ENCODE results near the gene PECR.

The PECR gene

GRCh38 chr2:216081487-216082116, at the start of gene PECR, which contains the start of gene TMEM169:
Gene PECR, minus strand, starts transcription at chr2:216081809. Its CDS starts 68 bp downstream, at chr2:216081741.
Gene TMEM169, plus strand, starts transcription at chr2:216081919. Its CDS starts 14,045 bp downstream, at chr2:216095964.
- no peaks in the 10 kb centered on the region for H3K36me3 Mint-ChIP-seq (ENCODE audit: low read depth)
- peak; percentile 94 for ATAC-seq
- peak within 1 kb of the TSS; percentile 91 for H3K27ac Mint-ChIP-seq
- peak within 1 kb of the TSS; percentile 98 for H3K4me3 Mint-ChIP-seq
- no peaks in the 10 kb centered on the region for H3K27me3 Mint-ChIP-seq
- H3K9me3 Mint-ChIP-seq: no peaks in the 10 kb centered on the region
- peak; percentile 79 for DNase-seq
- H3K4me1 Mint-ChIP-seq: peaks cover 59% of the 10 kb centered on the region

GRCh38 chr2:216130346-216130971, 48.9 kb upstream of the PECR start:
- H3K9me3 Mint-ChIP-seq: no peaks in the 10 kb centered on the region
- H3K36me3 Mint-ChIP-seq (ENCODE audit: low read depth): peaks cover 80% of the 10 kb centered on the region
- no peak overlapping the region for H3K27ac Mint-ChIP-seq
- DNase-seq: no peak
- H3K4me1 Mint-ChIP-seq: peaks cover 50% of the 10 kb centered on the region
- H3K27me3 Mint-ChIP-seq: no peaks in the 10 kb centered on the region
- ATAC-seq: no peak
- no peak overlapping the region for H3K4me3 Mint-ChIP-seq

GRCh38 chr2:216126943-216127342, 45.3 kb upstream of the PECR start:
- H3K27me3 Mint-ChIP-seq: no peaks in the 10 kb centered on the region
- no peak overlapping the region for H3K4me3 Mint-ChIP-seq
- peaks cover 53% of the 10 kb centered on the region for H3K4me1 Mint-ChIP-seq
- H3K36me3 Mint-ChIP-seq (ENCODE audit: low read depth): peaks cover 78% of the 10 kb centered on the region
- DNase-seq (no peak), ATAC-seq (no peak)
- H3K9me3 Mint-ChIP-seq: no peaks in the 10 kb centered on the region
- H3K27ac Mint-ChIP-seq: peak overlapping the region; percentile 59

DNA sequence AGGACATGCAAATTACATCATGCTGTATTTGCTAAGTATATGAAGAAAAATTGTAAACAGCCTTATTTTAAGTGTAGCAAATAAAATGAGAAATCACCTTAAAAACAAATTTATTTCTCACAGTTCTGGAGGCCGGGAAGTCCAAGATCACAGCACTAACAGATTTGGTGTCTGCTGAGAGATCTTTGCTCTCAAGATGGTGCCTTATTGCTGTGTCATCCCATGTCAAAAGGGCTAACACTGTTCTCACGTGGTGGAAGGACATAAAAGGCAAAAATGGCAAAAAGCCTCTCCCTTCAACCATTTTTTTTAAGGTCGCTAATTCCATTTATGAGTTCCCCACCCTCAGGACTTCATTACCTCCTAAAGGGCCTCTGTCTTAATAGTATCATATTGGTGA, 39.6 kb upstream of the PECR start:
- Mint-ChIP-seq H3K4me1 (peaks cover 85% of the 10 kb centered on the region), H3K4me3 (peak overlapping the region; percentile 59), H3K27me3 (no peaks in the 10 kb centered on the region), H3K36me3 (ENCODE audit: low read depth) (peaks cover 90% of the 10 kb centered on the region), H3K27ac (peak overlapping the region; percentile 94), H3K9me3 (no peaks in the 10 kb centered on the region)
- no peak for DNase-seq
- no peak for ATAC-seq

DNA sequence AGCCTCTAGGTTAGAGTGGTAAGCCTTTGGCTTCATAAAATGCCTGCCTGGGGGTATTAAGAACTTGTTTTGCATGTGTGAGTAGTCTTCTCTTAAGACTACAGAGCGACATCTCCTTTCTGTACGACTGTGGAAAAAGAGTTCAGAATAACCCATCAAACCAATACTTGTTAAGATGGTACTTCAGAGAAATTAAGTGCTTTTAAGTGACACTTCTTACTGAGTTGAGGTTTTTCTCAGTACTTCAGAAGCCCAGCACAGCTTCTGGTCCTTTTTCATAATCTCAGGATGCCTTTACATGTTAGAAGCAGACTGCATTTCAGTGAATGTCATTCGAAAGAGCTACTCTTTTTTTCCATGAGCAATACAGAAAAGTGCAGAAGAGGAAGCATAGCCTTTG, 38.4 kb upstream of the PECR start:
- Mint-ChIP-seq H3K36me3 (ENCODE audit: low read depth) (peaks cover 87% of the 10 kb centered on the region), H3K9me3 (no peaks in the 10 kb centered on the region), H3K4me3 (peak overlapping the region; percentile 52), H3K27ac (peak overlapping the region; percentile 94), H3K4me1 (peaks cover 87% of the 10 kb centered on the region), H3K27me3 (no peaks in the 10 kb centered on the region)
- DNase-seq: no peak
- ATAC-seq: peak; percentile 94

GRCh38 chr2:216119146-216119545, 37.5 kb upstream of the PECR start:
- ATAC-seq: no peak
- Mint-ChIP-seq H3K36me3 (ENCODE audit: low read depth) (peaks cover 89% of the 10 kb centered on the region), H3K4me1 (peaks cover 89% of the 10 kb centered on the region), H3K9me3 (no peaks in the 10 kb centered on the region), H3K27ac (peak overlapping the region; percentile 94), H3K27me3 (peaks cover 2% of the 10 kb centered on the region), H3K4me3 (peak overlapping the region; percentile 31)
- no peak for DNase-seq

DNA sequence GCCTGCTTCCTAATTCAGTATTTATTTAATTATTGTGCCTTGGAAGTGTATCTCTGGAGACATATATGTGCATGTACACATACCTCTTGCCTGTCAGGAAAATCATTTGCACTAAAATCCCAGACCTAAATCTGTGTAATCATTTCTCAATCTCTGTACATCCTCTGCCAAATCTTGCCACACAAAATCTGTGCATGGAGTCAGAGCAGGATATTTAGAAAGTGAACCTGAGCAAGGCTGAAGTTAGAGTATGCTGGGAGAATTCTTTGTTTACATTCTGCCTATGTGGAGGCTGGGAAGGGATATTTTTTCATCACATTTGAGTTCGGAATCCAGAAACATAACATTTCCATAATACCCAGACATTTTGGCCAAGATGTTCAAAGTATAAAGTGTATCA, 36.9 kb upstream of the PECR start:
- H3K4me3 Mint-ChIP-seq: peak overlapping the region; percentile 2
- peaks cover 2% of the 10 kb centered on the region for H3K27me3 Mint-ChIP-seq
- ATAC-seq (no peak), DNase-seq (no peak)
- peaks cover 92% of the 10 kb centered on the region for H3K4me1 Mint-ChIP-seq
- no peaks in the 10 kb centered on the region for H3K9me3 Mint-ChIP-seq
- peak overlapping the region; percentile 94 for H3K27ac Mint-ChIP-seq
- peaks cover 90% of the 10 kb centered on the region for H3K36me3 Mint-ChIP-seq (ENCODE audit: low read depth)

GRCh38 chr2:216117561-216118340, 36.1 kb upstream of the PECR start:
- H3K4me1 Mint-ChIP-seq: peaks cover 97% of the 10 kb centered on the region
- no peaks in the 10 kb centered on the region for H3K9me3 Mint-ChIP-seq
- no peak for ATAC-seq
- H3K27ac Mint-ChIP-seq: peak overlapping the region; percentile 94
- peak overlapping the region; percentile 7 for H3K4me3 Mint-ChIP-seq
- no peak for DNase-seq
- peaks cover 2% of the 10 kb centered on the region for H3K27me3 Mint-ChIP-seq
- peaks cover 91% of the 10 kb centered on the region for H3K36me3 Mint-ChIP-seq (ENCODE audit: low read depth)

GRCh38 chr2:216116418-216116817, 34.8 kb upstream of the PECR start:
- peaks cover 100% of the 10 kb centered on the region for H3K4me1 Mint-ChIP-seq
- DNase-seq (no peak), ATAC-seq (no peak)
- H3K27ac Mint-ChIP-seq: peak overlapping the region; percentile 77
- H3K9me3 Mint-ChIP-seq: no peaks in the 10 kb centered on the region
- H3K27me3 Mint-ChIP-seq: peaks cover 2% of the 10 kb centered on the region
- peak overlapping the region; percentile 66 for H3K4me3 Mint-ChIP-seq
- H3K36me3 Mint-ChIP-seq (ENCODE audit: low read depth): peaks cover 91% of the 10 kb centered on the region

- Mint-ChIP-seq H3K27me3 (peaks cover 2% of the 10 kb centered on the region), H3K27ac (peak overlapping the region; percentile 96), H3K36me3 (ENCODE audit: low read depth) (peaks cover 90% of the 10 kb centered on the region), H3K4me3 (peak overlapping the region; percentile 86), H3K9me3 (no peaks in the 10 kb centered on the region), H3K4me1 (peaks cover 99% of the 10 kb centered on the region)
- DNase-seq: peak; percentile 97
- peak; percentile 74 for ATAC-seq
Observed at GRCh38 chr2:216114714-216115531, 33.3 kb upstream of the PECR start.

DNA sequence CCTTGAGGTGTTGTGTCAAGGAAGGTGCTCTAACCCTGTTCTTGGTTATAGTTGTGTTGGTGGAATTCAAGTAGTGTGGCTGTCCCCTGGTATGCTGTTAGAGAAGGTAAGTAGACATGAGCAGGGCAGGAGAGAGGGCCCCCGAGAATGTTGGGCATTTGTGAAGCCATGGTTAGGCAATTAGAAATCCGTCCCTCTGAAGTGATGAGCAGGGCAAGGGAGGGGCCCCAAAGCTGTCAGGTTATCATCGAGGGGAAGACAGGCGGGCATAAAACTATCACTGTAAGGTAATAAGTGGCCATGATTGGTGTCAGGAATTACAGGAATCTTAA, 32.7 kb upstream of the PECR start:
- H3K36me3 Mint-ChIP-seq (ENCODE audit: low read depth): peaks cover 88% of the 10 kb centered on the region
- H3K27me3 Mint-ChIP-seq: peaks cover 2% of the 10 kb centered on the region
- H3K4me1 Mint-ChIP-seq: peaks cover 94% of the 10 kb centered on the region
- no peaks in the 10 kb centered on the region for H3K9me3 Mint-ChIP-seq
- peak overlapping the region; percentile 86 for H3K4me3 Mint-ChIP-seq
- ATAC-seq (peak; percentile 13), DNase-seq (no peak)
- H3K27ac Mint-ChIP-seq: peak overlapping the region; percentile 96

- peaks cover 94% of the 10 kb centered on the region for H3K4me1 Mint-ChIP-seq
- ATAC-seq (peak; percentile 29), DNase-seq (peak; percentile 21)
- peaks cover 86% of the 10 kb centered on the region for H3K36me3 Mint-ChIP-seq (ENCODE audit: low read depth)
- peaks cover 5% of the 10 kb centered on the region for H3K27me3 Mint-ChIP-seq
- H3K9me3 Mint-ChIP-seq: no peaks in the 10 kb centered on the region
- H3K27ac Mint-ChIP-seq: peak overlapping the region; percentile 99
- H3K4me3 Mint-ChIP-seq: peak overlapping the region; percentile 100
Observed at GRCh38 chr2:216113572-216113971, 32.0 kb upstream of the PECR start.

DNA sequence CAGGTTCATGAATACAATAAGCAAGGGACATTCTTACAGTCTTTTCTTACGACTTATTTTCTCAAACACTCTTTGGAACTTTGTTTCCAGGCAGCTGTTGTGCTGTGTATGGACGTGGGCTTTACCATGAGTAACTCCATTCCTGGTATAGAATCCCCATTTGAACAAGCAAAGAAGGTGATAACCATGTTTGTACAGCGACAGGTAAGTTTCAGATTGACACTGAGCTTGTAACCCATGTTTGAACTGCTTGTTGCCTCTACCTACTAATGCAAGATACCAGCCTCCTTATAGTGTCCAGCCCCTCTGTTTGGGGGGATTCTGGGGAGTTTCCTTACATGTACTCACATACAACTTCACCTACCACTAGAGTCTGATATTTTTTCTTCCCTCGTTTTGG, 31.3 kb upstream of the PECR start:
- no peak for ATAC-seq
- Mint-ChIP-seq H3K4me1 (peaks cover 90% of the 10 kb centered on the region), H3K27ac (peak overlapping the region; percentile 99), H3K27me3 (peaks cover 5% of the 10 kb centered on the region), H3K36me3 (ENCODE audit: low read depth) (peaks cover 81% of the 10 kb centered on the region), H3K4me3 (peak overlapping the region; percentile 100), H3K9me3 (no peaks in the 10 kb centered on the region)
- no peak for DNase-seq

- ATAC-seq: no peak
Observed at GRCh38 chr2:216111122-216111521, 29.5 kb upstream of the PECR start.

More at GRCh38 chr2:216111122-216111521, 29.5 kb upstream of the PECR start:
- H3K4me1 Mint-ChIP-seq: peaks cover 72% of the 10 kb centered on the region
- H3K9me3 Mint-ChIP-seq: no peaks in the 10 kb centered on the region
- H3K4me3 Mint-ChIP-seq: peak overlapping the region; percentile 100
- peak overlapping the region; percentile 99 for H3K27ac Mint-ChIP-seq
- no peak for DNase-seq
- H3K27me3 Mint-ChIP-seq: peaks cover 5% of the 10 kb centered on the region
- peaks cover 64% of the 10 kb centered on the region for H3K36me3 Mint-ChIP-seq (ENCODE audit: low read depth)
